ENCODE measurements around the gene KCNIP2. TPM values are rescaled to one million over a fixed set of nuclear protein-coding genes. Genes with fewer than 3 reads are reported as not detected.
A peak's percentile ranks its signal among the peaks of the same experiment; 100 is the strongest.

Gene KCNIP2
- total RNA-seq, 1 donor from 2014 or later, result 2.2 TPM

DNA sequence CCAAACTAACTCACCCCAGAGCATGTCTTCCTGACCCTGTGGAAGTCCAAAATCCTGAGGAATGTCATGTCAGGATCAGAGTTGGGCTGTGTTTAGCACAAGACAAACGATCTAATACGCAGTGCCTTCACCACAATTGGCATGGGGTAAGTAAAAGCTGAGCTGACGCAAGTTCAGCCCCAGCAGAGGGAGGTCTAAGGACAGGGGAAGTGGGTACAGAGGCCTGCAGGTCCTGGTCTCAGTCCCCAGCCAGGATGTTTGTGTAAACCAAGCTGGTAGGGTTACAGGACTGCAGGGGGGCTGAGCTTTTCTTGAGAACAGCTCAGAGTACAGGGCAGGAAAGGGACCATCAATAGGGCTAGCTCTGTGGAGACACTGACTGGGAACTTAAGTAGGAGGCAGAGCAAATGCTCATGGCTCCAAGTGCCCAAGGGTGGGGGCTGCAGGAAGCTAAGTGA lies 5.3 kb upstream of the KCNIP2 start:
- H3K36me3 Mint-ChIP-seq (ENCODE audit: low read depth), result no peaks in the 10 kb centered on the region
- peaks cover 7% of the 10 kb centered on the region for H3K27me3 Mint-ChIP-seq (ENCODE audit: low read depth)
- TF ChIP-seq, protein P1, sequence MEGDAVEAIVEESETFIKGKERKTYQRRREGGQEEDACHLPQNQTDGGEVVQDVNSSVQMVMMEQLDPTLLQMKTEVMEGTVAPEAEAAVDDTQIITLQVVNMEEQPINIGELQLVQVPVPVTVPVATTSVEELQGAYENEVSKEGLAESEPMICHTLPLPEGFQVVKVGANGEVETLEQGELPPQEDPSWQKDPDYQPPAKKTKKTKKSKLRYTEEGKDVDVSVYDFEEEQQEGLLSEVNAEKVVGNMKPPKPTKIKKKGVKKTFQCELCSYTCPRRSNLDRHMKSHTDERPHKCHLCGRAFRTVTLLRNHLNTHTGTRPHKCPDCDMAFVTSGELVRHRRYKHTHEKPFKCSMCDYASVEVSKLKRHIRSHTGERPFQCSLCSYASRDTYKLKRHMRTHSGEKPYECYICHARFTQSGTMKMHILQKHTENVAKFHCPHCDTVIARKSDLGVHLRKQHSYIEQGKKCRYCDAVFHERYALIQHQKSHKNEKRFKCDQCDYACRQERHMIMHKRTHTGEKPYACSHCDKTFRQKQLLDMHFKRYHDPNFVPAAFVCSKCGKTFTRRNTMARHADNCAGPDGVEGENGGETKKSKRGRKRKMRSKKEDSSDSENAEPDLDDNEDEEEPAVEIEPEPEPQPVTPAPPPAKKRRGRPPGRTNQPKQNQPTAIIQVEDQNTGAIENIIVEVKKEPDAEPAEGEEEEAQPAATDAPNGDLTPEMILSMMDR (conservative IDR thresholded peaks at IDR 0.05), result no peak
- no peak for DNase-seq (ENCODE audit: low read depth, low spot score)
- H3K4me3 Mint-ChIP-seq, result no peak overlapping the region
- peaks cover 10% of the 10 kb centered on the region for H3K4me1 Mint-ChIP-seq
- no peaks in the 10 kb centered on the region for H3K9me3 Mint-ChIP-seq
- no peak overlapping the region for H3K27ac Mint-ChIP-seq (ENCODE audit: unreplicated experiment)

- Mint-ChIP-seq H3K4me3 (no peak overlapping the region), H3K36me3 (ENCODE audit: low read depth) (no peaks in the 10 kb centered on the region), H3K27me3 (ENCODE audit: low read depth) (peaks cover 7% of the 10 kb centered on the region), H3K27ac (ENCODE audit: unreplicated experiment) (no peak overlapping the region), H3K9me3 (no peaks in the 10 kb centered on the region), H3K4me1 (peaks cover 10% of the 10 kb centered on the region)
- DNase-seq (ENCODE audit: low read depth, low spot score), result no peak
- TF ChIP-seq, protein P1 (conservative IDR thresholded peaks at IDR 0.05), result no peak
Measured at GRCh38 chr10:101848408-101848807, 4.8 kb upstream of the KCNIP2 start.

DNA sequence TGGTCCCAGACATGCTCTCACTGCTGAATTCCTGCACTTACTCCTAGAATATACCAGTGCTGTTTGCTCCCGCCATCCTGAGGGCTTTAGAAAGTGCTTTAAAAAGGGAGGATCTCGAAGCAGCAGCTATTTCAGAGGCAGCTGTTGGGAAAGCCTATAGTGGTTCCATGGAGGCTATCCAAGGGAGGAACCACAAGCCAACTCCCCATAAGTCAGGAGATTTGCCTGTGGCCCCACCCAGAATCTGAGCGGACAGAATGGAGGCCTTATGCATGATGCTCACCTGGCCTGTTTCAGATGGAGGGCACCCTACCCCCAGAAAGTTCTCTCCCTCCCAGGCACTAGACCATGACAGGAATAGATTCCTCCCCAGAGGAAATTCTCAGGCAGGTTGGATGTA lies 2.3 kb upstream of the KCNIP2 start:
- no peak for DNase-seq (ENCODE audit: low read depth, low spot score)
- TF ChIP-seq, protein P1 (conservative IDR thresholded peaks at IDR 0.05), result no peak
- H3K9me3 Mint-ChIP-seq, result no peaks in the 10 kb centered on the region
- H3K27ac Mint-ChIP-seq (ENCODE audit: unreplicated experiment), result no peak overlapping the region
- H3K27me3 Mint-ChIP-seq (ENCODE audit: low read depth), result peaks cover 30% of the 10 kb centered on the region
- peaks cover 30% of the 10 kb centered on the region for H3K4me1 Mint-ChIP-seq
- H3K4me3 Mint-ChIP-seq, result no peak overlapping the region
- no peaks in the 10 kb centered on the region for H3K36me3 Mint-ChIP-seq (ENCODE audit: low read depth)

DNA sequence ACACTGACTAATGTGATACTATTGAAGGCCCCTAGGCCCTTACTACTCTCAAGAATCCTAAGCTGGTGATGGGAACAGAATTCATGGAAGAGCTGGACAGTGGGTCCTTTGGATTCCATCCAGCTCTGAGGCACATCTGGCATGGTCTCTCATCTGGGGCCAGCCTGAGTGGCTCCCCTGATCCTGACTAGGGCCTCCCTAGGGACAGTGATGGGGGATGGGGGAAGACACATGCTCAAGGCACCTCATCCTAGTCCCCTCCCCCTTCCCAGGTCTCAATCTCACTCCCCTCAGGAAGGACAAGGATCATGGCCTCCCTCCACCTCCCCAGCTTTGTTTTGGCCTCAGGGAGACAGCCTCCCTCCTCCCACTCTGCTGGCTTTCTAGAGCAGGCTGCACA lies 1.8 kb downstream of the KCNIP2 start:
- H3K27ac Mint-ChIP-seq (ENCODE audit: unreplicated experiment), result no peak overlapping the region
- no peaks in the 10 kb centered on the region for H3K36me3 Mint-ChIP-seq (ENCODE audit: low read depth)

DNA sequence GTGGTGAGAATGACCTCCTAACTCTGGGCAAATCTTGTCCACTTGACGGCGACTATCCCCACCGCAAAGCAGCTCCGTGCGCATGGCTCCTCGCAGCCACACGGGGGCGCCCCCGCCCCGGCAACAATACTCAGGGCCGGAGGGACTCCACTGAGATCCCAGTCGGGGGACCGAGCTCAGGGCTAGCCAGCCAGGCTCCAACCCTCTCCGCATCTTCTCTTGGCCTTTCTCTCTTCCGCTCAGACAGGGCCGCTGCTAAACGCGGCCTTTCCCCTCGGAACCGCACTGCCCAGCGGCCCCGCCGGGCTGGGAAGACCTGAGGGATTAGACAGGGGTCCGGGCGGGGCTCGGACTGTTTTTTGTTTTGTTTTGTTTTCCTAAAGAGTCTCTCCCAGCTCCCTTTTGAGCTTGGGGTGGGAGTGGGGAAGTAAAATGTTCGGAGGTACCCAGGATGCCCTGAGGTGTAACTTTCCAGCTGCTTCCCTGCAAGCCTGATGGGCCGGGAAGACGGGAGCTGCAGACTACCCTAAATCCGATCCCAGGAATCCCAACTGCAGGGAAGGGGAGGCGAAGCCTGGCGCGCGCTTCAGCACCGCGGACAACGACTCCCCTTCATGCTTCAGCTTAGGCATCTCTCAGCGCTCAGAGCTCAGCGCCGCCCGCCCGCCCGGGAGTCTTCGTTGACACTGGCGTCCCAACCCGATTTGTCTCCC lies 2.7 kb downstream of the KCNIP2 start:
- Mint-ChIP-seq H3K27ac (ENCODE audit: unreplicated experiment) (no peak overlapping the region), H3K36me3 (ENCODE audit: low read depth) (no peaks in the 10 kb centered on the region), H3K4me1 (peaks cover 48% of the 10 kb centered on the region), H3K27me3 (ENCODE audit: low read depth) (peaks cover 37% of the 10 kb centered on the region), H3K4me3 (peak overlapping the region; percentile 89), H3K9me3 (no peaks in the 10 kb centered on the region)
- TF ChIP-seq, protein P1 (conservative IDR thresholded peaks at IDR 0.05), result peak; percentile 90
- DNase-seq (ENCODE audit: low read depth, low spot score), result peak; percentile 90

More for the DNA sequence above, 1.8 kb downstream of the KCNIP2 start:
- Mint-ChIP-seq H3K4me1 (peaks cover 47% of the 10 kb centered on the region), H3K27me3 (ENCODE audit: low read depth) (peaks cover 37% of the 10 kb centered on the region), H3K9me3 (no peaks in the 10 kb centered on the region), H3K4me3 (peak overlapping the region; percentile 63)
- TF ChIP-seq, protein P1 (conservative IDR thresholded peaks at IDR 0.05), result no peak
- DNase-seq (ENCODE audit: low read depth, low spot score), result no peak

Data from neural crest cell (in vitro differentiated cells).